Measurements from ENCODE around the gene TREML2.

DNA sequence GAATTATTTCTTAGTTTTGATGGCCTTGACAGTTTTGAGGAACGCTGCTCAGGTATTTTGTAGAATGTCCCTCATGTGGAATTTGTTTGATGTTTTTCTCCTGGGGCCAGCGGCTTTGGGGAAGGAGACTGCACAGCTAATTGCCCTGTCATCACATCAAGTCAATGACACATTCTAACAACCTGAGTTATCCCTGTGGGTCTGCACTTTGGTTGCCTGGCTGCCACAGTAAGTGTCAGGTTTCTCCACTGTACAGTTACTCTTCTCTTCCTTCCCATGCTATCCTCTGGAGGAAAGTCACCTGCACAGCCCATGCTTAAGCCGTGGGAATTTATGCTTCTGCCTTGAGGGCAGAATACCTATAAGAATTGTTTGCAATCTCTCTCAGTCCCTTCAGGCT is 25.8 kb upstream of the TREML2 start:
- TF ChIP-seq EZH2 (IDR thresholded peaks at IDR 0.05): no peak
- TF ChIP-seq, protein P1, sequence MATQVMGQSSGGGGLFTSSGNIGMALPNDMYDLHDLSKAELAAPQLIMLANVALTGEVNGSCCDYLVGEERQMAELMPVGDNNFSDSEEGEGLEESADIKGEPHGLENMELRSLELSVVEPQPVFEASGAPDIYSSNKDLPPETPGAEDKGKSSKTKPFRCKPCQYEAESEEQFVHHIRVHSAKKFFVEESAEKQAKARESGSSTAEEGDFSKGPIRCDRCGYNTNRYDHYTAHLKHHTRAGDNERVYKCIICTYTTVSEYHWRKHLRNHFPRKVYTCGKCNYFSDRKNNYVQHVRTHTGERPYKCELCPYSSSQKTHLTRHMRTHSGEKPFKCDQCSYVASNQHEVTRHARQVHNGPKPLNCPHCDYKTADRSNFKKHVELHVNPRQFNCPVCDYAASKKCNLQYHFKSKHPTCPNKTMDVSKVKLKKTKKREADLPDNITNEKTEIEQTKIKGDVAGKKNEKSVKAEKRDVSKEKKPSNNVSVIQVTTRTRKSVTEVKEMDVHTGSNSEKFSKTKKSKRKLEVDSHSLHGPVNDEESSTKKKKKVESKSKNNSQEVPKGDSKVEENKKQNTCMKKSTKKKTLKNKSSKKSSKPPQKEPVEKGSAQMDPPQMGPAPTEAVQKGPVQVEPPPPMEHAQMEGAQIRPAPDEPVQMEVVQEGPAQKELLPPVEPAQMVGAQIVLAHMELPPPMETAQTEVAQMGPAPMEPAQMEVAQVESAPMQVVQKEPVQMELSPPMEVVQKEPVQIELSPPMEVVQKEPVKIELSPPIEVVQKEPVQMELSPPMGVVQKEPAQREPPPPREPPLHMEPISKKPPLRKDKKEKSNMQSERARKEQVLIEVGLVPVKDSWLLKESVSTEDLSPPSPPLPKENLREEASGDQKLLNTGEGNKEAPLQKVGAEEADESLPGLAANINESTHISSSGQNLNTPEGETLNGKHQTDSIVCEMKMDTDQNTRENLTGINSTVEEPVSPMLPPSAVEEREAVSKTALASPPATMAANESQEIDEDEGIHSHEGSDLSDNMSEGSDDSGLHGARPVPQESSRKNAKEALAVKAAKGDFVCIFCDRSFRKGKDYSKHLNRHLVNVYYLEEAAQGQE (IDR thresholded peaks at IDR 0.05; ENCODE audit: low read depth): no peak
- TF ChIP-seq ZFX (IDR thresholded peaks at IDR 0.05): no peak
- TF ChIP-seq POLR2A (IDR thresholded peaks at IDR 0.05; ENCODE audit: borderline replicate concordance, extremely low read depth, insufficient read depth, insufficient read length): no peak
- TF ChIP-seq, protein P2, sequence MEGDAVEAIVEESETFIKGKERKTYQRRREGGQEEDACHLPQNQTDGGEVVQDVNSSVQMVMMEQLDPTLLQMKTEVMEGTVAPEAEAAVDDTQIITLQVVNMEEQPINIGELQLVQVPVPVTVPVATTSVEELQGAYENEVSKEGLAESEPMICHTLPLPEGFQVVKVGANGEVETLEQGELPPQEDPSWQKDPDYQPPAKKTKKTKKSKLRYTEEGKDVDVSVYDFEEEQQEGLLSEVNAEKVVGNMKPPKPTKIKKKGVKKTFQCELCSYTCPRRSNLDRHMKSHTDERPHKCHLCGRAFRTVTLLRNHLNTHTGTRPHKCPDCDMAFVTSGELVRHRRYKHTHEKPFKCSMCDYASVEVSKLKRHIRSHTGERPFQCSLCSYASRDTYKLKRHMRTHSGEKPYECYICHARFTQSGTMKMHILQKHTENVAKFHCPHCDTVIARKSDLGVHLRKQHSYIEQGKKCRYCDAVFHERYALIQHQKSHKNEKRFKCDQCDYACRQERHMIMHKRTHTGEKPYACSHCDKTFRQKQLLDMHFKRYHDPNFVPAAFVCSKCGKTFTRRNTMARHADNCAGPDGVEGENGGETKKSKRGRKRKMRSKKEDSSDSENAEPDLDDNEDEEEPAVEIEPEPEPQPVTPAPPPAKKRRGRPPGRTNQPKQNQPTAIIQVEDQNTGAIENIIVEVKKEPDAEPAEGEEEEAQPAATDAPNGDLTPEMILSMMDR (IDR thresholded peaks at IDR 0.05 in 2 of 3, conservative IDR thresholded peaks at IDR 0.05 in 1 of 3; ENCODE audit: borderline replicate concordance in 1 of 3, insufficient read depth in 1 of 3, low read depth in 2 of 3, low read length in 2 of 3): no peak
- no peak for TF ChIP-seq TCF7L2 (IDR thresholded peaks at IDR 0.05; ENCODE audit: borderline replicate concordance, extremely low read depth, insufficient read depth, insufficient read length)
- TF ChIP-seq, protein P3, sequence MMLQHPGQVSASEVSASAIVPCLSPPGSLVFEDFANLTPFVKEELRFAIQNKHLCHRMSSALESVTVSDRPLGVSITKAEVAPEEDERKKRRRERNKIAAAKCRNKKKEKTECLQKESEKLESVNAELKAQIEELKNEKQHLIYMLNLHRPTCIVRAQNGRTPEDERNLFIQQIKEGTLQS (IDR thresholded peaks at IDR 0.05): no peak
- no peak for TF ChIP-seq RAD21 (IDR thresholded peaks at IDR 0.05; ENCODE audit: low read depth)
- TF ChIP-seq, protein P4, sequence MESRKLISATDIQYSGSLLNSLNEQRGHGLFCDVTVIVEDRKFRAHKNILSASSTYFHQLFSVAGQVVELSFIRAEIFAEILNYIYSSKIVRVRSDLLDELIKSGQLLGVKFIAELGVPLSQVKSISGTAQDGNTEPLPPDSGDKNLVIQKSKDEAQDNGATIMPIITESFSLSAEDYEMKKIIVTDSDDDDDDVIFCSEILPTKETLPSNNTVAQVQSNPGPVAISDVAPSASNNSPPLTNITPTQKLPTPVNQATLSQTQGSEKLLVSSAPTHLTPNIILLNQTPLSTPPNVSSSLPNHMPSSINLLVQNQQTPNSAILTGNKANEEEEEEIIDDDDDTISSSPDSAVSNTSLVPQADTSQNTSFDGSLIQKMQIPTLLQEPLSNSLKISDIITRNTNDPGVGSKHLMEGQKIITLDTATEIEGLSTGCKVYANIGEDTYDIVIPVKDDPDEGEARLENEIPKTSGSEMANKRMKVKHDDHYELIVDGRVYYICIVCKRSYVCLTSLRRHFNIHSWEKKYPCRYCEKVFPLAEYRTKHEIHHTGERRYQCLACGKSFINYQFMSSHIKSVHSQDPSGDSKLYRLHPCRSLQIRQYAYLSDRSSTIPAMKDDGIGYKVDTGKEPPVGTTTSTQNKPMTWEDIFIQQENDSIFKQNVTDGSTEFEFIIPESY (IDR thresholded peaks at IDR 0.05; ENCODE audit: extremely low read depth, insufficient replicate concordance, low read length): no peak
- TF ChIP-seq POLR2AphosphoS5 (IDR thresholded peaks at IDR 0.05; ENCODE audit: low read depth, low read length): no peak
- no peak for TF ChIP-seq SP1 (IDR thresholded peaks at IDR 0.05; ENCODE audit: low read depth)
- no peak for TF ChIP-seq ELF1 (IDR thresholded peaks at IDR 0.05; ENCODE audit: borderline replicate concordance, low read depth)
- no peak for TF ChIP-seq ZNF274 (IDR thresholded peaks at IDR 0.05; ENCODE audit: low read depth, low read length)
- no peak for TF ChIP-seq EZH2phosphoT487 (IDR thresholded peaks at IDR 0.05; ENCODE audit: borderline replicate concordance)
